ENCODE measurements around the gene TBP.
A peak's percentile ranks its signal among the peaks of the same experiment; 100 is the strongest.
"Not testable (repeated sequence)": the region's sequence is repeated elsewhere in the genome, so short reads cannot be mapped to it uniquely, and the experiment has no call there.

The TBP gene

DNA sequence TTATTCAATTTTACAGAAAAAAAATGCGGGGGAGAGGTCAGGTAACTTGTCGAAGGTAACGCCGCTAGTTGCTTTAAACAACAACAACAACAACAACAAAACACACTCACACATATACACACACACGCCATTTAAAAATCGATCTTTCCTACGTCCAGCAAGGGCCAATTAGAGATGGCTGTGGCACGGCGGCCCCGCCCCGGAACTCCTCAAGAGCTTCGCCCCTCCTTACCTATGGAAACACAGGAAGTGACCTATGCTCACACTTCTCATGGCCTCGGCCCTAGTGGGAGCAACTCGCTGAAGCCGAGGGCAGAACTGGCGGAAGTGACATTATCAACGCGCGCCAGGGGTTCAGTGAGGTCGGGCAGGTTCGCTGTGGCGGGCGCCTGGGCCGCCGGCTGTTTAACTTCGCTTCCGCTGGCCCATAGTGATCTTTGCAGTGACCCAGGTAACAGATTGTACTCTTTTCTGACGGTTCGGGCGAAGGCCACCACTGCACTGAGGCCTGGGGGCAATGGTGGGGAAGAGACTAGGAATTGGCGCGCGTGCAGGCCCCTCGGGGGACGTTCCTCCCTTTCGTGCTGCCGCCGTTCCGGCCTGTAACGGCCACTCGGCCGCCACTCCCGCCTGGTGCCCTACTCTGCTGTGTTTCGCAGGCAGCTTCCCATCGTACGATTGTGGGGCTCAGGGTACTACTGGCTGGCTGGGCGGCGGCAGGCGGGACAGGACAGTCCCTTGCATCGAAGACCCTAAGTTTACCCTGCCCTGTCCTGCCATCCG lies at the start of gene TBP:
TSS of gene TBP (plus strand) at position 357 of the 783 bp plus-strand sequence. CDS start 2,661 bp downstream, outside the sequence.
- DNase-seq (ENCODE audit: low spot score), result peak; percentile 100

DNA sequence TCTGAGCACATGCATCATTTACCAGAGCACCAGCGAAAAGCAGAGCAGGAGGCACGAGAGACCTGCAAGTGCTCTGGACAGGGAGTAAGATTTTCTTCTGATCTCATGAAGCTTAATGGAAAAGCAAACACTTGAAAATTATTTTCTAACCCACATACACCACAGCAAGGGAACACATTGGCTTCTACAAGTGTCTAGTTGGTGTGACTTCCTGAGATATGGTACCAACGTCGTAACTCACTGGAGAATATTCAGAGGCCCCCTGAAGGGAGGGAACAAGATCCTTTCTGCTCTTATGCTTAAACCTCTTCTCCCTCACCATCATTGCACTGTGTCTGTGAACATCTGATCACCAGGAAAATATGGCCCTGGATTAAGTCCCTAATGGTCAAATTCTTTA lies 49.7 kb upstream of the TBP start:
- DNase-seq (ENCODE audit: low spot score), result no peak

DNA sequence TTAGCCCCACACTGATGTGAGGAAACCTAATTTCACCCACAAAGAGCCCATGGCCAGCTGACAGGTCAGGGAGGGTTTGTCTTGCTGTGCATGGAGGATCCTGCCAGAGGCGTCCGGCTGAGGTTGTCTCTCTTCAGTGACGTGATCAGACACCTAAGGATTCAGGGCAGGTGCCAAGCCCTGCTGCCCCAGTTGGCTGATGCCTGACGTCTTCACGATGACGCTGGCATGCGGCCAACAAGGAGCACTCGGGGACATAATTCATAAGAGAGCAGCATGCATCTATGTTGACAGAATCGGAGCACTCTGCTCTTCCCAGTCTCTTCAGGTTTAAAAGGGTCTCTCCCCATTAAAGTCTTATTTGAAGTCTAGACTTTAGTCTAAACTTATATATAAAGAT lies 48.9 kb upstream of the TBP start:
- DNase-seq (ENCODE audit: low spot score), result no peak

DNA sequence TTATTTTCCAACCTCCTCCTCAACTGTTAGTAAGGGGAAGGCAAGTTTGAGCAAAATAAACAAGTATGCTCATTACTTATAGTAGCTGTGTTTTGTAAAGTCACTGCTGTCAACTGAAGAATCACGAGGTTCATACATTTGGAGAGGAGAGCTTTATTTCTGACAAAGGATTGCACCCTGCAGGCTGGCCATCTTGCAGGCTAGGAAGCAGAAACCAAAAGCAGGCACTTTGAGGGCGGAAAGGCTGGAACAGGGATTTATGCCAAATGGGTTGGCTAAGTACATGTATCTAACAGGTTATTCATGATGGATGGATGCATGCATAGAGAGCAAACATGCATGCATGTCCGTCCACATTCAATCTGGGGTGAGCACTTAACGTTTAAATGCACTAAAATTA lies 47.7 kb upstream of the TBP start:
- DNase-seq (ENCODE audit: low spot score), result no peak

DNA sequence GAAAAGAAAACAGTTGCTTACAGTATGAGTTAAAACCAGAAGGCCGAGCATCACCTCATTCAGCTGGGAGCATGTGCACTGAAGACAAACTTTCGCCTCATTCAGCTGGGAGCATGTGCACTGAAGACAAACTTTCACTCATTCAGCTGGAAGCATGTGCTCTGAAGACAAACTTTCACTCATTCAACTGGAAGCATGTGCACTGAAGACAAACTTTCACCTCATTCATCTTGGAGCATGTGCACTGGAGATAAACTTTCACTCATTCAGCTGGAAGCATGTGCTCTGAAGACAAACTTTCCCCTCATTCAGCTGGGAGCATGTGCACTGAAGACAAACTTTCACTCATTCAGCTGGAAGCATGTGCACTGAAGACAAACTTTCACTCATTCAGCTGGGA lies 46.4 kb upstream of the TBP start:
- not testable (repeated sequence) for DNase-seq (ENCODE audit: low spot score)

DNA sequence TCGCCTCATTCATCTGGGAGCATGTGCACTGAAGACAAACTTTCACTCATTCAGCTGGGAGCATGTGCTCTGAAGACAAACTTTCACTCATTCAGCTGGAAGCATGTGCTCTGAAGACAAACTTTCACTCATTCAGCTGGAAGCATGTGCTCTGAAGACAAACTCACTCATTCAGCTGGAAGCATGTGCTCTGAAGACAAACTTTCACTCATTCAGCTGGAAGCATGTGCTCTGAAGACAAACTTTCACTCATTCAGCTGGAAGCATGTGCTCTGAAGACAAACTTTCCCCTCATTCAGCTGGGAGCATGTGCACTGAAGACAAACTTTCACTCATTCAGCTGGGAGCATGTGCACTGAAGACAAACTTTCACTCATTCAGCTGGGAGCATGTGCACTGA lies 45.9 kb upstream of the TBP start:
- not testable (repeated sequence) for DNase-seq (ENCODE audit: low spot score)

DNA sequence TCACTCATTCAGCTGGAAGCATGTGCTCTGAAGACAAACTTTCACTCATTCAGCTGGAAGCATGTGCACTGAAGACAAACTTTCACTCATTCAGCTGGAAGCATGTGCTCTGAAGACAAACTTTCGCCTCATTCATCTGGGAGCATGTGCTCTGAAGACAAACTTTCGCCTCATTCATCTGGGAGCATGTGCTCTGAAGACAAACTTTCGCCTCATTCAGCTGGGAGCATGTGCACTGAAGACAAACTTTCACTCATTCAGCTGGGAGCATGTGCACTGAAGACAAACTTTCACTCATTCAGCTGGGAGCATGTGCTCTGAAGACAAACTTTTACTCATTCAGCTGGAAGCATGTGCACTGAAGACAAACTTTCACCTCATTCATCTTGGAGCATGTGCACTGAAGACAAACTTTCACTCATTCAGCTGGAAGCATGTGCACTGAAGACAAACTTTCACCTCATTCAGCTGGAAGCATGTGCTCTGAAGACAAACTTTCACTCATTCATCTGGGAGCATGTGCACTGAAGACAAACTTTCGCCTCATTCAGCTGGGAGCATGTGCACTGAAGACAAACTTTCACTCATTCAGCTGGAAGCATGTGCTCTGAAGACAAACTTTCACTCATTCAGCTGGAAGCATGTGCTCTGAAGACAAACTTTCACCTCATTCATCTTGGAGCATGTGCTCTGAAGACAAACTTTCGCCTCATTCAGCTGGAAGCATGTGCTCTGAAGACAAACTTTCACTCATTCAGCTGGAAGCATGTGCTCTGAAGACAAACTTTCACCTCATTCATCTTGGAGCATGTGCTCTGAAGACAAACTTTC lies 45.1 kb upstream of the TBP start:
- not testable (repeated sequence) for DNase-seq (ENCODE audit: low spot score)

DNA sequence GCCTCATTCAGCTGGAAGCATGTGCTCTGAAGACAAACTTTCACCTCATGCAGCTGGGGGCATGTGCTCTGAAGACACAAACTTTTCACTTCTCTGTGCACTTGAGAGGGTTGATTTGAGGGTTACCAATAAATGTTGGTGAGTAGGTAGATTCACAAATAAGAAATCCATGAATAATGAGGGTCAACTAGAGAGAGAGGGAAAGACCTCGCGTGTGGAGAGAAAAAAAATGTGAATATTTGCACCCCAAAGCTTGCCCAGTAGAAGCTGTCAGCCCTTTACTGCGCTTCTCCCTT lies 44.5 kb upstream of the TBP start:
- DNase-seq (ENCODE audit: low spot score), result no peak

DNA sequence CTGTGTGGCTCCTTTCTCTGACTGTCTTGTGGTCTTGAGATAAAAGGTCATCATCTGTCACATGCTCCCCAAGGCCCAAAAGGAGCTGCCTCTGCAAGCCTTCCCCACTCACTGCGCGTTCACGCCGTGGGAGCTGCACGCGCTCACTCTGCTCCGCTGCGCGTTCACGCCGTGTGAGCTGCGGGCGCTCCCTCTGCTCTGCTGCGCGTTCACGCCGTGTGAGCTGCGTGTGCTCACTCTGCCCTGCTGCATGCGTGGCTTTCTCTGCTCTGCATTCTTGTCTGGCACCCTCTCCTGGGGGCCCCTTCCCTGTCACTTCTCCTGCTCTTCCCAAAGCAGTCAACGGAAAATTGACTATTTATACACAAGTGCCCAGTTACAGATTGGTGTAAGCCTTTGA lies 43.5 kb upstream of the TBP start:
- no peak for DNase-seq (ENCODE audit: low spot score)

DNA sequence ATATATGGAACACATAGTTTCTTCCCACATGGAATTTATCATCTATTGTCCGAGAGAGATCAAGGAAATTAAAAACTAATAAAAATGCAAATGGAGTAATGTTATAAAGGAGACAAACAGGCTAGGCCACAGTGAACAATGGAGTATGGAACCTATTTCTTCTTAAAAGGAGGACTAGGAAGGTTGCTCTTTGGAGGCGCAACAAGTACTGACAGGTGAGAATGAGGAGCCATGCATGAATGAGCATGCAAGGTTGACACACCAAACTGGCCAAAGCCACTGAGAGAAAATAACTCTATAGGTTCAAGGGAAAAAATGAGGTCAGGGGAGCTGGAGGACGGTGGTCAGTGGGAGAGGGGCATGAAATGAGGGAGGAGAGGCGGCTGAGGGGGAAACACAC lies 41.9 kb upstream of the TBP start:
- DNase-seq (ENCODE audit: low spot score), result no peak

DNA sequence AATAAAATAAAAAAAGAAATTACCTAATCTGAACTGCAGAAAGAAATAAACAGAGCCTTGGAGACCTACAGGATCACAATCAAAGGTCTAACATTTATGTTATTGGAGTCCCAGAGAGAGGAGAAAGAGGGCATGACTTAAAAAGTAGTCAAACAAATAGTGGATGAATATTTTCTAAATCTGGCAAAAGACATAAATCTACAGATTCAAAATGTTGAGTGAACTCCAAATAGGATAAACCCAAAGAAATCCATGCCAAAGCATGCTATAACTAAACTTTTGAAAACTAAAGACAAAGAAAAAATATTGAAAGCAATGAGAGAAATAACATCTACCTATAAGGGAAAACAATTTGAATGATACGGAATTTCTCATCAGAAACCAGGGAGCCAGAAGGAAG lies 39.3 kb upstream of the TBP start:
- DNase-seq (ENCODE audit: low spot score), result no peak

DNA sequence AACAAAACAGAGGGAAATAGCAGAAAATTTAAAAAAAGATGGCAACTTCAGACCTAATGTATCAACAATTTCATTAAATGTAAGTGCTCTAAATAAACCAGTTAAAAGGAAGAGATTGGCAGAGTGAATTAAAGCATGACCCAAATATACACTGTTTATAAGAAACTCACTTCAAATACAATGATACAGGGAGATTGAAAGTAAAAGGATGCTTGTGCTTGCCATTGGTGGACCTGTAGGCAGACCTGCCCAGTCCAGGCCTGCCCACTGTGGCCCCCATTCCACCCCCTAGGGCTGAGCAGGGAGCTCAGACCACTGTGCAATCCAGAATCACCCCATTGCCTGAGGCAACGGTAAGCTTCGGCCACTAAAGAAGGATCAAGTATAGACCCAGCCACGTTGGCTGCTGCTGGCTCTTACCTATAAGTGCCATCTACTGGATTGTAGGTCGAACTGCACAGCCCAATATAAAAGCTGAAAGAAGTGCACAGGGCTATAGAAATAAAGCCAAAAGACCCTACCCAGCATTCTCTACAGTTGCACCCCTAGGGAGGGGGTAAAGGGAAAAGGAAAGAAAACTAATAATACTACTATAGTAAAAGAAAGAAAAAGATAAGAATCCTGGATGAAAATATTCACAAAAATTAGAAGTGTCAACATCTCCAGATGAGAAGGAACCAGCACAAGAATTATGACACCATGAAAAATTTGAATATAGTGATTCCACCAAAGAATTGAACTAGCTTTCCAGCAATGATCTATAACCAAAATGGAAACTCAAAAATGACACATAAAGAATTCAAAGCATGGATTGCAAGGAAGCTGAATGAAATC lies 37.2 kb upstream of the TBP start:
- peak; percentile 50 for DNase-seq (ENCODE audit: low spot score)

DNA sequence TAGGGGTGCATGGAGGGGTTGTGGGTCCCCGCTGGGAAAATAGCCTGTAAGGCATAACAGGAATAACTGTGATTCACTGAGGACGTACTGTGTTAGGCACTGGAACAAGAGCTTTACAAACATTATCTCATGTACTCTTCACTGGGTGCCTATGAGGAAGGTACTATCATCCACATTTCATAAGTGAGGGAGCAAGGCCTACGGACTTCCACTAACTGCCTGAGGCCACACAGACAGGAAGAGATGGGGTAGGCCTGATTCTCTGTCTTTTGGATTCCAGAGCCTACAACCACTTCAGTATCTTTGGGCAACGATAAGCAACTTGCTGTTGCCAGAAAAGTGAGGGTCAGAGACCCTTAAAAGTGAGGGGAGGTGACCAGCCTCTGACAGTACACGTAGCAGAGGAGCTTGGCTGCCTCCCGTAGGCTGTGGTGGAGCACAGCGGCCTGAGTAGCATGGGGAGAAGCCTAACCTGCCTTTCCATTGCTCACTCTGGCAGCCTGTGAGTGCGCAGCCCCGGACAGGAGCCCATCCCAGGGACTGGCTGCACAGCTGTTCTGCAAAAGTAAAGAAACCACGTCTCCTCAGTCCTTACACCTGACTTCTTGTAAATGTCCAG lies 31.5 kb upstream of the TBP start:
- no peak for DNase-seq (ENCODE audit: low spot score)

DNA sequence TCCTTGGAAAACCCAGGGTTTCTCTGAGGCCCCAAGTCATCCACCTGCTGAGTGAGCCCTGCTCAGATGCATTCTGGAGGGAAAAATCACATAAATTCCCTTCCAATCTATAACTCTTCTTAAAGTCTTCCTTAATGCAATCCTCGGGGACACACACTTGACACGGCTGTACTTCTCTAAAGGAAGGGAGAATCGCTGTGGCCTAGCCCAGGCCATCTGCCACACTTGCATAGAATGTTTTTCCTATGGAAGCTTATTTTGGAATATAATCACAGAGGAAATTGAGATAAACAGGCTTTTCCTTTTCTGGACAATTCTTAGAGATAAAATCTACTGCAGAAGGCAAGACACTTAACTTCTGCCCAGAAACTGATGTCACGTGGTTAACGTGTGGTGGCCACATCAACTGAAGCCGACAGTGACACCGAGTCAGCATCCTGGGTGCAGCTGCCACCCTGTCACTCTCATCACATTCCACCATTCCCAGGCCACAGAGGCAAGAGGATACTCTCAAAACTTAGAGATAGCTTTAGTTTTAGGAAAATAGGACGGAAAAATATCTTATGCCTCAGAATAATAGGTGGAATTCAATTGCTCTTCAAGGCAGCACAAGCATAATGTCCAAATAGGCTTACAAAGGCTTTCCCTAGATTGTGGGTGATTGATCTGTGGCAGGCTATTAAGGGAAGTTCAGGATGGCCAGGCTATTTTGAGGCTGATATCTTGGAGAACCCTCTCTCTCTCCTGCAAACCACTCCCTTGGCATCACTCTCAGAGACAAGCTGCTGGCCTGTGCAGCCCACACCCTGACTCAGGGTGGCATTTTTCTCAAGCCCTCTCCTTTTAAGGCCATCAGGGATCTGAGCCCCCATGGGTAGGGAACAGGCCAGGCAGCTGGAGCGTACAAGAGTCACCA lies 30.7 kb upstream of the TBP start:
- no peak for DNase-seq (ENCODE audit: low spot score)

DNA sequence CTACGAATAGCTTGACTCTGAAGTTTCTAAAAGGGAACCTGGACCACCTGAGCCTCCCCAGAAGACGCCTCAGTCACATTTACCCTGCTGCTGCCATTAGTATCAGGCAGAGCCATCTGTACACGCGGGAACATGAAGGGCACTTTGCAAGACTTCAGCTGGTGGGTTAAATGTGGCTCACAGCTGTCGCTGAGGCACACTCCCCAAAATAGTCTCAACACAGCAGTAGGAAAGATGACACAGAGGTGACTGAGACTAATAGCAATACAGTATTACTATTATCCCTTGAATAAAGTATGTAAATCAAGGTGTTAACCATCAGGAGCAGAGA lies 30.0 kb upstream of the TBP start:
- DNase-seq (ENCODE audit: low spot score), result no peak

DNA sequence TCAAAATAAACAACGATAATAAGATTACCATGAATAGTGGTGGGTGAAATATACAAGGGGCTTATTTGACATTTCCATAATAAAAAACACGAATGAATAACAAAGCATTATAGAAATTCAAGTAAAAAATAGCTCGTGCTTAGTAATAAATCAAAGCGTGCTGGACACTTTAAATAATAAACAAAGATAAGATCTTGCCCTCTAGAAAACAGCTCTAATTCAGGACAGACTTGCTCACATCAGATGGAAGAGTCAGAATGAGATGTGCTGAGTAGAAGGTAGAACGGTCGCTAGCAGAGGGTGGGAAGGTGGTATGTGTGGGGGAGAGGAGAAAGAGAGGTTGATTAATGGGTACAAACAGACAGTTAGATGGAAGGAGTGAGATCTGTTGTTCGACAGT lies 28.4 kb upstream of the TBP start:
- no peak for DNase-seq (ENCODE audit: low spot score)

DNA sequence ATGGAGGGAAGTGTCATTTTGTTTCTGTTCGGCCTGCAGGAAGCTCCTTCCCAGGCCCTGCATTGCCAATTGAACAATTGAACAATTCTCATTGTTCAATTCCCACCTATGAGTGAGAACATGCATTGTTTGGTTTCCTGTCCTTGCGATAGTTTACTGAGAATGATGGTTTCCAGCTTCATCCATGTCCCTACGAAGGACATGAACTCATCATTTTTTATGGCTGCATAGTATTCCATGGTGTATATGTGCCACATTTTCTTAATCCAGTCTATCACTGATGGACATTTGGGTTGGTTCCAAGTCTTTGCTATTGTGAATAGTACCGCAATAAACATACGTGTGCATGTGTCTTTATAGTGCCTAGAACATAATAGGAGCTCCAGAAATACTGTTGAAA lies 26.2 kb upstream of the TBP start:
- not testable (repeated sequence) for DNase-seq (ENCODE audit: low spot score)

DNA sequence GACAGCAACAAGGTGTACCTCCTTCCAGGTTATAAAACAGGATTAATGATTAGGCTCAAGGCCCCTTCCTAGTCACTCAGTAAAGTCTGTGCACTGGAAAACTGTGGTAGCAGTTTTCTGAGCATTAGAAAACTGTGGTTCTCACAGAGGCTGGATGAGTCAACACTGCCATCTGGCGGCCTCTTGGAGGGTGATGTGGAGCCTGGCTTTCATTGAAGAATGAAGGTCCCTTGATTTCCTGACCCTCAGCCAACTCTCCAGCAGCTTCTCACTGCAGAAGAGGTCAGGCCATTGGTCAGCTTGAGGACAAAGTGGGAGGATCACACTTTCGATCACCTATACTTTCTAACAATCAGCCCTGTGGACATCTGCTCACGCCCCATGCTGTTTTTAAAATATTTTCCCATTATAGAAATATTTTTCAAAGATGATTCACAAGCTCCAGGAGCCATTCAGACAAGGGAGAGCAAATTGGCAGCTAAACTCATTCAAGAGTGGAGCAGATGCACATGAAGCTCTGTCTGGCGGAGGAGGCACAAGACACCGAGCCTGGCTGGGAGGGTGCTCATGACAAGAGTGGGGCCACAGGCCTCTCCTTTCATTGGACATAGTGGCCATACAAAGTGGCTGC lies 24.2 kb upstream of the TBP start:
- DNase-seq (ENCODE audit: low spot score), result peak; percentile 92

DNA sequence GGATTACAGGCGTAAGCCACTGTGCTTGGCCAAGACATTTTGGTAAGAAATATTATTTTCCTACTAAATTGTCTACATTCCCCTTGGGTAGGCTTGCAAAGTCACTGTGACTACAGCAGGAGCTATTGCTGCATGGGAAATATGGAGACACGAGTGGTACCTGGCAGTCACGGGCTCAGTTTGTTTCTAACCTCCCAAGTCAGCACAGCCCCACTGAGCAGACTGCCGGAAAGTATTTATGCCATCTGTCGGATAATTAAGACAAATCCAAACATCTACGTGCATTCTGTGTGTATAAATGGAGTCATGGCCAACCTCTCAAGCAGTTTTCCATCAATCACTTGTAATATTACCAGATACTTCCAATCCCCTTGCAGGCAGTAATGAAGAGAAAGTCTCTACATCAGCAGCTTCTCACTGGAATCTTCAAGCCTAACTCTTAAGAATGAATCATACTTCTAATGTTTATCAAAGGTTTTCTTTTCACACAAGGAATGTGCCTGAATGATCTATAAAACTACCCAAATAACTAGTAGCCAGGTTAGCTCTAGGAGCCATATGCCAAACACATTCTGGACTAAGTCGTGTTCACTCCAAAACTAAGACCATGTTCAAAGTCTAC lies 21.2 kb upstream of the TBP start:
- DNase-seq (ENCODE audit: low spot score), result no peak

DNA sequence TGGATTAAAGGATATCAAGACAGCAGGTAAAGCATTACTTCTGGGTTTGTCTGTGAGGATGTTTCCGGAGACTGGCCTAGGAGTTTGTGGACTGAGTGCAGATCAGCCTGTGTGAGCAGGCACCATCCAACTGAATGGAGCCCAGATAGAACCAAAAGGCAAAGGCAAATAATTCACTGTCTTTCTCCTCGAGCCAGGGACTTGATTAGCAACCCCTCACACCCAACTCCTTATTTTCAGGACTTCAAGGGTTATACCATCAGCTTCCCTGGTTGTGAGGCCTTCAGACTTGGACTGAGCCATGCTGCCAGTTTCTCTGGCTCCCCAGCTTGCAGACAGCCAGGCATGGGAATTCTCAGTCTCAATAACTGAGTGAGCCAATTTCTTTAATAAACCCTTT lies 20.4 kb upstream of the TBP start:
- no peak for DNase-seq (ENCODE audit: low spot score)

All from pons (tissue), 1 donor.